Lower lobe of right lung (tissue), 2 donors: ENCODE measurements around the gene TTC7B. TPM values are rescaled to one million over a fixed set of nuclear protein-coding genes. Genes with fewer than 3 reads are reported as not detected.

ENCODE experiments used
- ATAC-seq, 2 donors: fragments of 200-7000 bp; cut with Tn5 transposase; one replicate each; pipeline ENCODE4 v1.9.1; 2020 to 2022; ENCODE audit warnings: mild to moderate bottlenecking in 2 of 2, moderate library complexity in 2 of 2
- DNase-seq: peaks from one replicate; pipeline ENCODE4 v3.0.0-alpha.2; 2020
- H3K27ac ChIP-seq: fragments of 200-600 bp; one replicate; pipeline ENCODE4 v1.8.0; 2022
- H3K27me3 ChIP-seq: fragments of 200-600 bp; one replicate; pipeline ENCODE4 v1.8.0; 2022; ENCODE audit warnings: low read depth
- H3K36me3 ChIP-seq: fragments of 200-600 bp; one replicate; pipeline ENCODE4 v1.8.0; 2022; ENCODE audit warnings: mild to moderate bottlenecking
- H3K4me1 ChIP-seq: fragments of 200-600 bp; one replicate; pipeline ENCODE4 v1.8.0; 2022
- H3K4me3 ChIP-seq: fragments of 200-600 bp; one replicate; pipeline ENCODE4 v1.8.0; 2022; ENCODE audit warnings: mild to moderate bottlenecking
- H3K9me3 ChIP-seq: fragments of 200-600 bp; one replicate; pipeline ENCODE4 v1.8.0; 2022
- intact Hi-C: fragments of 100-400 bp; cut with DNase I; formaldehyde crosslinking; loops from one replicate; pipeline ENCODE4 v1.11.0; 2022
- total RNA-seq: library from RNA; stranded (reverse); fragmentation: NEBNext Ultra II Directional; extraction: Animal tissue kit (Norgen Biotek cat#: 25700); gene quantifications from one replicate; pipeline ENCODE4 v1.2.1, GENCODE V29; 2021
- TF ChIP-seq, protein P1 (sequence below): fragments of 200-600 bp; IDR thresholded peaks from one replicate; pipeline ENCODE4 v1.8.0; 2022; ENCODE audit warnings: antibody characterized with exemption, mild to moderate bottlenecking
- donor health status: DM: no; HTN: yes; CAD: no; lungs with severe emphysema.

Gene TTC7B
- total RNA-seq, 1 donor from 2014 or later = 54.1 TPM

DNA sequence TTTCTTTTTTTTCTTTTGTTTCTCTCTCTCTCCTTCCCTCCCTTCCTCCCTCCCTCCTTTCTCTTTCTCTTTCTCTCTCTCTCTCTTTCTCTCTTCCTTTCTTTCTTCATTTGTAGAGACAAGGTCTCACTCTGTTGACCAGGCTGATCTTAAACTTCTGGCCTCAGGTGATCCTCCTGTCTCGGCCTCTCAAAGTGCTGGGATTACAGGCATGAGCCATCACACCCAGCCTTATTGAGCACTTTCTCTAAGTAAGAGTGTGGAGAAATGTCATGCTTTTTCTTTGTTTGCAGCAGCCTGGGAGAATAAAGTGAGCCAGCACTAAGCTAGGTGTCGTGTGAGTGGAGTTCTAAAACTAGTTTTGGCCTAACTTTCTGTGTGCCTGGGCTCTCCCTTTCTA, 74.0 kb downstream of the TTC7B start:
- Histone ChIP-seq H3K9me3 (no peaks in the 10 kb centered on the region), H3K27ac (no peak overlapping the region), H3K27me3 (no peaks in the 10 kb centered on the region), H3K4me3 (no peak overlapping the region), H3K4me1 (peaks cover 13% of the 10 kb centered on the region), H3K36me3 (no peaks in the 10 kb centered on the region)
- DNase-seq = no peak
- TF ChIP-seq, protein P1, sequence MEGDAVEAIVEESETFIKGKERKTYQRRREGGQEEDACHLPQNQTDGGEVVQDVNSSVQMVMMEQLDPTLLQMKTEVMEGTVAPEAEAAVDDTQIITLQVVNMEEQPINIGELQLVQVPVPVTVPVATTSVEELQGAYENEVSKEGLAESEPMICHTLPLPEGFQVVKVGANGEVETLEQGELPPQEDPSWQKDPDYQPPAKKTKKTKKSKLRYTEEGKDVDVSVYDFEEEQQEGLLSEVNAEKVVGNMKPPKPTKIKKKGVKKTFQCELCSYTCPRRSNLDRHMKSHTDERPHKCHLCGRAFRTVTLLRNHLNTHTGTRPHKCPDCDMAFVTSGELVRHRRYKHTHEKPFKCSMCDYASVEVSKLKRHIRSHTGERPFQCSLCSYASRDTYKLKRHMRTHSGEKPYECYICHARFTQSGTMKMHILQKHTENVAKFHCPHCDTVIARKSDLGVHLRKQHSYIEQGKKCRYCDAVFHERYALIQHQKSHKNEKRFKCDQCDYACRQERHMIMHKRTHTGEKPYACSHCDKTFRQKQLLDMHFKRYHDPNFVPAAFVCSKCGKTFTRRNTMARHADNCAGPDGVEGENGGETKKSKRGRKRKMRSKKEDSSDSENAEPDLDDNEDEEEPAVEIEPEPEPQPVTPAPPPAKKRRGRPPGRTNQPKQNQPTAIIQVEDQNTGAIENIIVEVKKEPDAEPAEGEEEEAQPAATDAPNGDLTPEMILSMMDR = no peak
- intact Hi-C loops = no loop called here
- no peak for ATAC-seq

DNA sequence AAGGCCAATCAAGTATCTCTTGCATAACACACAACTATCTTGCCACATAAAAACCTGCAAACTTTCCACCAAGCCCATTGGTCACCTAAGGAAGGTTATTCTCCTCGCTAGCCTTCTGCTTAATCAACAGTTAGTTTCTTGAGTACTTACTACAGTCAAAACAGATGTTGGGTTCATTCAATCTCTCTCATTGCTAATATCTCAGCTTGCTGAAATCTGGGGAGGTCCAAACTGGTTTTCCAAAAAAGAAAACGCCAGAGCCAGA, 74.6 kb downstream of the TTC7B start:
- H3K36me3 ChIP-seq = no peaks in the 10 kb centered on the region
- TF ChIP-seq, protein P1 = no peak
- peaks cover 13% of the 10 kb centered on the region for H3K4me1 ChIP-seq
- no peaks in the 10 kb centered on the region for H3K9me3 ChIP-seq
- H3K27me3 ChIP-seq = no peaks in the 10 kb centered on the region
- intact Hi-C loops = no loop called here
- no peak overlapping the region for H3K4me3 ChIP-seq
- DNase-seq = no peak
- H3K27ac ChIP-seq = no peak overlapping the region
- no peak for ATAC-seq

- no peak for ATAC-seq
These were observed 75.1 kb downstream of the TTC7B start for GRCh38 chr14:90740946-90741681.

GRCh38 chr14:90740081-90740480, 76.1 kb downstream of the TTC7B start:
- H3K27ac ChIP-seq = no peak overlapping the region
- no peak for ATAC-seq
- intact Hi-C loops = no loop called here
- H3K27me3 ChIP-seq = no peaks in the 10 kb centered on the region
- no peak for DNase-seq
- TF ChIP-seq, protein P1 = no peak
- no peaks in the 10 kb centered on the region for H3K36me3 ChIP-seq
- no peaks in the 10 kb centered on the region for H3K9me3 ChIP-seq
- peaks cover 13% of the 10 kb centered on the region for H3K4me1 ChIP-seq
- no peak overlapping the region for H3K4me3 ChIP-seq

More at GRCh38 chr14:90740946-90741681, 75.1 kb downstream of the TTC7B start:
- DNase-seq = no peak
- intact Hi-C loops = no loop called here
- H3K27me3 ChIP-seq = no peaks in the 10 kb centered on the region
- no peak overlapping the region for H3K4me3 ChIP-seq
- H3K36me3 ChIP-seq = no peaks in the 10 kb centered on the region
- no peak overlapping the region for H3K27ac ChIP-seq
- H3K4me1 ChIP-seq = peaks cover 13% of the 10 kb centered on the region
- H3K9me3 ChIP-seq = no peaks in the 10 kb centered on the region
- TF ChIP-seq, protein P1 = no peak

GRCh38 chr14:90739318-90740068, 76.7 kb downstream of the TTC7B start:
- Histone ChIP-seq H3K9me3 (no peaks in the 10 kb centered on the region), H3K4me1 (peaks cover 13% of the 10 kb centered on the region), H3K36me3 (no peaks in the 10 kb centered on the region), H3K27me3 (no peaks in the 10 kb centered on the region), H3K4me3 (no peak overlapping the region), H3K27ac (no peak overlapping the region)
- intact Hi-C loops = no loop called here
- TF ChIP-seq, protein P1 = no peak
- DNase-seq (no peak), ATAC-seq (no peak)
